Adipocyte (in vitro differentiated cells): ENCODE results near the gene RHBDL3.

Experiments used
- DNase-seq: peaks from one replicate; pipeline ENCODE4 v3.0.0-alpha.2; 2015; ENCODE audit warnings: low read depth
- H3K27me3 ChIP-seq: replicated peaks from 2 replicates; pipeline ENCODE4 v1.7.0; 2013; ENCODE audit warnings: mild to moderate bottlenecking, low read length, moderate library complexity; ENCODE audit not compliant: control insufficient read depth, insufficient read depth
- H3K36me3 ChIP-seq: 2 replicates; pipeline ENCODE4 v1.7.0; 2013; ENCODE audit warnings: low read length, mild to moderate bottlenecking, moderate library complexity; ENCODE audit not compliant: control insufficient read depth, insufficient read depth, severe bottlenecking
- H3K4me1 ChIP-seq: 2 replicates; pipeline ENCODE4 v1.7.0; 2013; ENCODE audit warnings: mild to moderate bottlenecking, low read length, moderate library complexity; ENCODE audit not compliant: control insufficient read depth, insufficient read depth
- H3K4me3 ChIP-seq: 2 replicates; pipeline ENCODE4 v1.7.0; 2013; ENCODE audit warnings: mild to moderate bottlenecking, low read length, moderate library complexity
- H3K9ac ChIP-seq: 2 replicates; pipeline ENCODE4 v1.7.0; 2013; ENCODE audit warnings: mild to moderate bottlenecking, low read length, moderate library complexity
- H3K9me3 ChIP-seq: 2 replicates; pipeline ENCODE4 v1.7.0; 2013; ENCODE audit warnings: mild to moderate bottlenecking, low read length, moderate library complexity; ENCODE audit not compliant: control insufficient read depth

Gene RHBDL3

GRCh38 chr17:32265192-32265923, at the start of gene RHBDL3:
RHBDL3 (plus strand) TSS chr17:32265832; CDS start chr17:32266190, 358 bp downstream.
- peak; percentile 67 for DNase-seq
- H3K4me3 ChIP-seq = peak within 1 kb of the TSS; percentile 72
- no peak within 1 kb of the TSS for H3K9ac ChIP-seq
- H3K9me3 ChIP-seq = no peaks in the 10 kb centered on the region
- H3K27me3 ChIP-seq = peaks cover 69% of the 10 kb centered on the region
- H3K4me1 ChIP-seq = peaks cover 5% of the 10 kb centered on the region
- no peaks in the 10 kb centered on the region for H3K36me3 ChIP-seq

GRCh38 chr17:32222621-32223020, 43.0 kb upstream of the RHBDL3 start:
- Histone ChIP-seq H3K4me3 (no peak overlapping the region), H3K27me3 (no peaks in the 10 kb centered on the region), H3K36me3 (peaks cover 20% of the 10 kb centered on the region), H3K9ac (no peak overlapping the region), H3K4me1 (no peaks in the 10 kb centered on the region), H3K9me3 (no peaks in the 10 kb centered on the region)
- no peak for DNase-seq

- Histone ChIP-seq H3K4me1 (no peaks in the 10 kb centered on the region), H3K9ac (no peak overlapping the region), H3K27me3 (no peaks in the 10 kb centered on the region), H3K4me3 (no peak overlapping the region), H3K36me3 (peaks cover 20% of the 10 kb centered on the region), H3K9me3 (no peaks in the 10 kb centered on the region)
- DNase-seq = no peak
Measured at GRCh38 chr17:32223703-32224102, 41.9 kb upstream of the RHBDL3 start.

GRCh38 chr17:32226886-32227285, 38.7 kb upstream of the RHBDL3 start:
- no peak for DNase-seq
- H3K4me1 ChIP-seq = no peaks in the 10 kb centered on the region
- H3K9ac ChIP-seq = no peak overlapping the region
- no peaks in the 10 kb centered on the region for H3K27me3 ChIP-seq
- H3K36me3 ChIP-seq = peaks cover 11% of the 10 kb centered on the region
- no peak overlapping the region for H3K4me3 ChIP-seq
- H3K9me3 ChIP-seq = no peaks in the 10 kb centered on the region

- H3K4me1 ChIP-seq = no peaks in the 10 kb centered on the region
- H3K36me3 ChIP-seq = peaks cover 11% of the 10 kb centered on the region
- no peak overlapping the region for H3K4me3 ChIP-seq
- H3K9ac ChIP-seq = no peak overlapping the region
- no peaks in the 10 kb centered on the region for H3K27me3 ChIP-seq
- H3K9me3 ChIP-seq = no peaks in the 10 kb centered on the region
- DNase-seq = no peak
Measured at GRCh38 chr17:32227910-32228309, 37.7 kb upstream of the RHBDL3 start.

GRCh38 chr17:32235588-32235987, 30.0 kb upstream of the RHBDL3 start:
- no peaks in the 10 kb centered on the region for H3K27me3 ChIP-seq
- H3K9ac ChIP-seq = no peak overlapping the region
- H3K4me3 ChIP-seq = no peak overlapping the region
- no peaks in the 10 kb centered on the region for H3K9me3 ChIP-seq
- H3K36me3 ChIP-seq = no peaks in the 10 kb centered on the region
- peaks cover 13% of the 10 kb centered on the region for H3K4me1 ChIP-seq
- DNase-seq = no peak

- Histone ChIP-seq H3K9me3 (no peaks in the 10 kb centered on the region), H3K4me1 (peaks cover 22% of the 10 kb centered on the region), H3K4me3 (no peak overlapping the region), H3K36me3 (no peaks in the 10 kb centered on the region), H3K27me3 (no peaks in the 10 kb centered on the region), H3K9ac (no peak overlapping the region)
- DNase-seq = no peak
Measured at GRCh38 chr17:32239456-32239855, 26.2 kb upstream of the RHBDL3 start.

- Histone ChIP-seq H3K27me3 (no peaks in the 10 kb centered on the region), H3K4me3 (no peak overlapping the region), H3K9me3 (no peaks in the 10 kb centered on the region), H3K36me3 (no peaks in the 10 kb centered on the region), H3K4me1 (peaks cover 22% of the 10 kb centered on the region), H3K9ac (no peak overlapping the region)
- DNase-seq = no peak
Measured at GRCh38 chr17:32240750-32241149, 24.9 kb upstream of the RHBDL3 start.

GRCh38 chr17:32241640-32242039, 24.0 kb upstream of the RHBDL3 start:
- H3K4me1 ChIP-seq = peaks cover 22% of the 10 kb centered on the region
- no peak for DNase-seq
- no peak overlapping the region for H3K9ac ChIP-seq
- no peak overlapping the region for H3K4me3 ChIP-seq
- H3K36me3 ChIP-seq = no peaks in the 10 kb centered on the region
- no peaks in the 10 kb centered on the region for H3K27me3 ChIP-seq
- H3K9me3 ChIP-seq = no peaks in the 10 kb centered on the region

GRCh38 chr17:32249475-32249874, 16.2 kb upstream of the RHBDL3 start:
- Histone ChIP-seq H3K9ac (no peak overlapping the region), H3K4me1 (no peaks in the 10 kb centered on the region), H3K27me3 (no peaks in the 10 kb centered on the region), H3K4me3 (no peak overlapping the region), H3K9me3 (no peaks in the 10 kb centered on the region), H3K36me3 (no peaks in the 10 kb centered on the region)
- DNase-seq = no peak

- Histone ChIP-seq H3K27me3 (no peaks in the 10 kb centered on the region), H3K9me3 (no peaks in the 10 kb centered on the region), H3K9ac (no peak overlapping the region), H3K4me3 (no peak overlapping the region), H3K4me1 (peaks cover 17% of the 10 kb centered on the region), H3K36me3 (no peaks in the 10 kb centered on the region)
- peak; percentile 88 for DNase-seq
Measured at GRCh38 chr17:32253117-32253611, 12.5 kb upstream of the RHBDL3 start.
